Neural progenitor cell (in vitro differentiated cells): ENCODE data around the gene ARL2. TPM values are rescaled to one million over a fixed set of nuclear protein-coding genes. Genes with fewer than 3 reads are reported as not detected.
A peak's percentile ranks its signal among the peaks of the same experiment; 100 is the strongest.

Source experiments
- DNase-seq: peaks from one replicate; pipeline ENCODE4 v3.0.0-alpha.2; 2016; ENCODE audit warnings: low spot score
- H2AFZ ChIP-seq: fragments of 200-600 bp; sonication (generic); replicated peaks from 2 replicates; pipeline ENCODE4 v1.6.1; 2016; ENCODE audit warnings: antibody characterized with exemption
- H3F3A ChIP-seq: fragments of 200-600 bp; sonication (generic); 2 replicates; pipeline ENCODE4 v1.6.1; 2016; ENCODE audit warnings: antibody characterized with exemption, low read depth
- H3K27ac ChIP-seq: fragments of 200-600 bp; sonication (generic); 2 replicates; pipeline ENCODE4 v1.5.1; 2016; ENCODE audit warnings: mild to moderate bottlenecking
- H3K27me3 ChIP-seq: fragments of 200-600 bp; sonication (generic); 2 replicates; pipeline ENCODE4 v1.6.1; 2016; ENCODE audit warnings: mild to moderate bottlenecking, moderate library complexity
- H3K36me3 ChIP-seq: fragments of 200-600 bp; sonication (generic); 2 replicates; pipeline ENCODE4 v1.5.1; 2016
- H3K4me1 ChIP-seq: fragments of 200-600 bp; sonication (generic); 2 replicates; pipeline ENCODE4 v1.6.1; 2016; ENCODE audit warnings: mixed run types
- H3K4me2 ChIP-seq: fragments of 200-600 bp; sonication (generic); 2 replicates; pipeline ENCODE4 v1.6.1; 2016
- H3K4me3 ChIP-seq: fragments of 200-600 bp; sonication (generic); 2 replicates; pipeline ENCODE4 v1.5.1; 2016
- H3K79me2 ChIP-seq: fragments of 200-600 bp; sonication (generic); 2 replicates; pipeline ENCODE4 v1.6.1; 2016; ENCODE audit warnings: low read depth
- H3K9ac ChIP-seq: fragments of 200-600 bp; sonication (generic); 2 replicates; pipeline ENCODE4 v1.6.1; 2016
- H3K9me3 ChIP-seq: fragments of 200-600 bp; sonication (generic); 2 replicates; pipeline ENCODE4 v1.5.1; 2016; ENCODE audit warnings: low read depth
- H4K20me1 ChIP-seq: fragments of 200-600 bp; sonication (generic); 2 replicates; pipeline ENCODE4 v1.6.1; 2016; ENCODE audit warnings: low read depth
- H3K27ac Mint-ChIP-seq: 3 replicates; pipeline ENCODE4 v1.8.0; 2021; ENCODE audit warnings: mixed read lengths
- H3K27me3 Mint-ChIP-seq: 2 replicates; pipeline ENCODE4 v1.8.0; 2022; ENCODE audit warnings: low read depth, mild to moderate bottlenecking, inconsistent platforms, moderate library complexity, mixed read lengths; ENCODE audit not compliant: insufficient read depth
- H3K36me3 Mint-ChIP-seq: 3 replicates; pipeline ENCODE4 v1.8.0; 2021; ENCODE audit warnings: mixed read lengths
- H3K4me1 Mint-ChIP-seq: 3 replicates; pipeline ENCODE4 v1.8.0; 2021; ENCODE audit warnings: mixed read lengths
- H3K4me3 Mint-ChIP-seq: 3 replicates; pipeline ENCODE4 v1.8.0; 2021; ENCODE audit warnings: mild to moderate bottlenecking, moderate library complexity, mixed read lengths
- H3K9me3 Mint-ChIP-seq: 3 replicates; pipeline ENCODE4 v1.8.0; 2020; ENCODE audit warnings: mixed read lengths
- EZH2 ChIP-seq: fragments of 200-600 bp; sonication (generic); IDR thresholded peaks from 2 replicates; pipeline ENCODE4 v1.6.1; 2017; ENCODE audit warnings: antibody characterized with exemption, mild to moderate bottlenecking, moderate library complexity
- EZH2phosphoT487 ChIP-seq: fragments of 200-600 bp; sonication (generic); IDR thresholded peaks from 2 replicates; pipeline ENCODE4 v1.6.1; 2017; ENCODE audit warnings: antibody characterized with exemption
- total RNA-seq: library from RNA; depleted of rRNA; stranded (reverse); fragments of >200 nt; gene quantifications from 2 replicates; pipeline ENCODE4 v1.2.3, GENCODE V29; 2015; ENCODE audit warnings: low replicate concordance
- TF ChIP-seq, protein P1 (sequence below): fragments of 200-600 bp; sonication (generic); IDR thresholded peaks from 2 replicates; pipeline ENCODE4 v1.5.1; 2017; ENCODE audit warnings: antibody characterized with exemption, mild to moderate bottlenecking

The ARL2 gene
- total RNA-seq, 1 donor from 2014 or later = 171 TPM

DNA sequence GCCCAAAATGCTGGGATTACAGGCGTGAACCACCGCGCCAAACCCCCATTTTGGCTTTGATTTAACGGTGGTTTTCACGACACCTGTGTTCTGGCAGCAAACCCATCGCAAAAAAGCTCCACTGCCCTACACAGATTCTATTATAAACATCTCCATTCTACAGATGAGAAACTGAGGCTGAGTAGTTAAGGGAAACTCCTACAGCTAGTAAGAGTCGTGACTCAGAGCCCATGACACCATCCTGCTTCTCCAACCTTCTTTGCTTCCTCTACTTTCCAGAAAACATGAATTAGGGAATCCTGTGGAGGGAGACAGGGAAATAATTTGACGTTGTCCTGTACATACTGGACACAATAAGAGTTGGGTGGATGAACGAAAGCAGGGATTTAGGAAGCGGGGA is 12.8 kb downstream of the ARL2 start:
- Histone ChIP-seq H3K9ac (no peak overlapping the region), H3K27me3 (no peaks in the 10 kb centered on the region), H2AFZ (peak overlapping the region; percentile 83), H3K4me1 (peaks cover 4% of the 10 kb centered on the region), H3F3A (no peaks in the 10 kb centered on the region), H3K4me3 (peak overlapping the region; percentile 53), H4K20me1 (no peaks in the 10 kb centered on the region), H3K27ac (no peak overlapping the region), H3K4me2 (peak overlapping the region; percentile 78), H3K36me3 (no peaks in the 10 kb centered on the region), H3K79me2 (peaks cover 4% of the 10 kb centered on the region), H3K9me3 (no peaks in the 10 kb centered on the region)
- Mint-ChIP-seq H3K27ac (no peak overlapping the region), H3K4me1 (peaks cover 9% of the 10 kb centered on the region), H3K36me3 (no peaks in the 10 kb centered on the region), H3K4me3 (peak overlapping the region; percentile 88), H3K27me3 (no peaks in the 10 kb centered on the region), H3K9me3 (no peaks in the 10 kb centered on the region)
- TF ChIP-seq, protein P1, sequence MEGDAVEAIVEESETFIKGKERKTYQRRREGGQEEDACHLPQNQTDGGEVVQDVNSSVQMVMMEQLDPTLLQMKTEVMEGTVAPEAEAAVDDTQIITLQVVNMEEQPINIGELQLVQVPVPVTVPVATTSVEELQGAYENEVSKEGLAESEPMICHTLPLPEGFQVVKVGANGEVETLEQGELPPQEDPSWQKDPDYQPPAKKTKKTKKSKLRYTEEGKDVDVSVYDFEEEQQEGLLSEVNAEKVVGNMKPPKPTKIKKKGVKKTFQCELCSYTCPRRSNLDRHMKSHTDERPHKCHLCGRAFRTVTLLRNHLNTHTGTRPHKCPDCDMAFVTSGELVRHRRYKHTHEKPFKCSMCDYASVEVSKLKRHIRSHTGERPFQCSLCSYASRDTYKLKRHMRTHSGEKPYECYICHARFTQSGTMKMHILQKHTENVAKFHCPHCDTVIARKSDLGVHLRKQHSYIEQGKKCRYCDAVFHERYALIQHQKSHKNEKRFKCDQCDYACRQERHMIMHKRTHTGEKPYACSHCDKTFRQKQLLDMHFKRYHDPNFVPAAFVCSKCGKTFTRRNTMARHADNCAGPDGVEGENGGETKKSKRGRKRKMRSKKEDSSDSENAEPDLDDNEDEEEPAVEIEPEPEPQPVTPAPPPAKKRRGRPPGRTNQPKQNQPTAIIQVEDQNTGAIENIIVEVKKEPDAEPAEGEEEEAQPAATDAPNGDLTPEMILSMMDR = no peak
- TF ChIP-seq EZH2phosphoT487 (no peak), EZH2 (no peak)
- no peak for DNase-seq

DNA sequence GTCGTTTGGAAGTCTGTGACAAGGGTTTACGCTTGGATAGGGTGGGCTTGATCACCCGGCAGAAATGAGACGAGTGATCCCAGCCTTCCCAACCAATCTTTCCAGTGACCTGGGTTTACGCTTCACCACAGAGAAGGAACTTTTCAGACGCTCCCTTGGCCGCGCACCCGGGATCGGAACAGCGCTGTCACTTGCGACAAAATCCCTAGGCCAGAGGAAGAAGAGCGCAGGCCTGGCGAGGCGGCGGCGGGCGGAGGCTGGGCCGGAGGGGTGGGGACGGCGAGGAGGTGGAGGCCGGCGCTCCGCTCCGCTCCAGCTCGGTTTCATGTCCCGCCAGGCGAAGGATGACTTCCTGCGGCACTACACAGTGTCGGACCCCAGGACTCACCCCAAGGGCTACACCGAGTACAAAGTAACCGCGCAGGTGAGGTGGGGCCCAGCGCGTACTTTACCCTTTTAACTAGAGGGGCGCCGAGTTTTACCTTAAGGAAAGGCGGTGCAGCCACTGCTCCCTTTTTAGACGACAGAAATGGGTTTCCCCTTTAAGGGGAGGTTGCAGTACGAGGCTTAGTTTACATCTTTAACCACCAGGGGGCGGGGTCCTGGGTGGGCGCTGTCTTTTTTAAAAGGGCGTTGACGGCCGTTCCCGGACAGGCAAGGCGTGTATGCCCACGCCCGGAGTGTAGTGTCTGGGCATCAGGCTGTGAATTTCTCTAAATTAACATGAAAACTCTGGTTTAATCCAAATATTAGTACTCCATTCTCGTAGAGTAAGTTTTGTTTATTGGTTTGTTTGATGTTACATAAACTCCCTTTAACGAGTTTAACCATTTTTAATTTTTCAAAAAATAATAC is 13.5 kb downstream of the ARL2 start, which contains the start of gene SNX15:
Gene SNX15, plus strand, starts transcription at position 227 of the 855 bp plus-strand sequence. Its CDS starts 99 bp downstream, at position 326.
- Histone ChIP-seq H3K36me3 (no peaks in the 10 kb centered on the region), H3K9ac (no peak within 1 kb of the TSS), H4K20me1 (no peaks in the 10 kb centered on the region), H3K4me1 (peaks cover 4% of the 10 kb centered on the region), H3F3A (no peaks in the 10 kb centered on the region), H3K79me2 (peaks cover 4% of the 10 kb centered on the region), H3K4me3 (peak within 1 kb of the TSS; percentile 53), H3K27me3 (no peaks in the 10 kb centered on the region), H3K27ac (no peak within 1 kb of the TSS), H2AFZ (peak within 1 kb of the TSS; percentile 83), H3K9me3 (no peaks in the 10 kb centered on the region), H3K4me2 (peak within 1 kb of the TSS; percentile 78)
- no peaks in the 10 kb centered on the region for H3K27me3 Mint-ChIP-seq
- peak; percentile 98 for DNase-seq
- H3K27ac Mint-ChIP-seq = peak within 1 kb of the TSS; percentile 67
- H3K4me3 Mint-ChIP-seq = peak within 1 kb of the TSS; percentile 88
- peaks cover 9% of the 10 kb centered on the region for H3K4me1 Mint-ChIP-seq
- TF ChIP-seq EZH2phosphoT487 (no peak), EZH2 (no peak)
- TF ChIP-seq, protein P1 = peak; percentile 77
- H3K9me3 Mint-ChIP-seq = no peaks in the 10 kb centered on the region
- no peaks in the 10 kb centered on the region for H3K36me3 Mint-ChIP-seq

GRCh38 chr11:65032216-65032615 is 18.3 kb downstream of the ARL2 start:
- H4K20me1 ChIP-seq = no peaks in the 10 kb centered on the region
- H3K36me3 ChIP-seq = no peaks in the 10 kb centered on the region
- DNase-seq = no peak
- no peak overlapping the region for H3K4me3 ChIP-seq
- no peak overlapping the region for H3K27ac ChIP-seq
- H3K9ac ChIP-seq = no peak overlapping the region
- TF ChIP-seq EZH2phosphoT487 (no peak), EZH2 (no peak)
- TF ChIP-seq, protein P1 = no peak
- H3K27me3 ChIP-seq = no peaks in the 10 kb centered on the region
- H3K9me3 ChIP-seq = no peaks in the 10 kb centered on the region
- H3K4me1 Mint-ChIP-seq = peaks cover 6% of the 10 kb centered on the region
- no peaks in the 10 kb centered on the region for H3K9me3 Mint-ChIP-seq
- H3K36me3 Mint-ChIP-seq = no peaks in the 10 kb centered on the region
- no peaks in the 10 kb centered on the region for H3F3A ChIP-seq
- peaks cover 4% of the 10 kb centered on the region for H3K79me2 ChIP-seq
- no peak overlapping the region for H2AFZ ChIP-seq
- no peak overlapping the region for H3K4me2 ChIP-seq
- peaks cover 4% of the 10 kb centered on the region for H3K4me1 ChIP-seq
- no peak overlapping the region for H3K4me3 Mint-ChIP-seq
- H3K27ac Mint-ChIP-seq = no peak overlapping the region
- H3K27me3 Mint-ChIP-seq = no peaks in the 10 kb centered on the region
